ENCODE results near the gene SSMEM1.

The SSMEM1 gene

DNA sequence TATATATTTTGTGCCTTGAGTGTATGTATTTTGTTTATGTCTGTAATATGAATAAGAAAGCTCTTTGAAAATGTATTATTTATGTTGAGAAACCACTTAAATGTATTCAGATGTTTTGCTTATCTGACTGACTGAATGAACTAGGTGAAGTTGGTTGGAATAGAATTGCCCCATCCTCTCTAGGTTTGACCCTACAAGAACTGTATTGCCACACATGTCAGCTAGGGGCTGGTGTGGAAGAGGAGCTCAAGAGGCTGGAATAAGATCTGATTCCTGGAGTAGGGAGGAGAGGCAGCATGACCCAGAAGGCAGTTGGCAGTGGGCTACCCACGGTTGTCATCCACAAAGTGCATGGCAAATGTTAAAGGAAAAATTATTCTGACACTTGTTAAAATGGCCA is 9.1 kb downstream of the SSMEM1 start:
- Histone ChIP-seq H4K8ac (ENCODE audit: low read length) (no peak overlapping the region), H2AFZ (ENCODE audit: low read depth, low read length) (no peak overlapping the region), H2BK12ac (ENCODE audit: low read length in 2 of 2) (no peak overlapping the region), H2BK5ac (ENCODE audit: low read depth, low read length, poor library complexity, severe bottlenecking) (no peak overlapping the region), H3K23ac (ENCODE audit: low read length in 2 of 2) (no peak overlapping the region), H2AK5ac (ENCODE audit: low read length, severe bottlenecking) (no peak overlapping the region), H3K79me1 (replicated peaks; ENCODE audit: low read length, poor library complexity, severe bottlenecking) (no peaks in the 10 kb centered on the region), H3K4ac (ENCODE audit: low read depth in 1 of 2, low read length in 2 of 2) (no peak overlapping the region), H3K27me3 (ENCODE audit: control insufficient read depth in 1 of 2, insufficient read depth in 1 of 2, low read length in 2 of 2) (peaks cover 0 to 5% of the 10 kb centered on the region in 2 experiments), H3K4me2 (ENCODE audit: low read length, poor library complexity, severe bottlenecking) (no peak overlapping the region), H3K36me3 (ENCODE audit: control insufficient read depth in 1 of 2, insufficient read depth in 2 of 2, low read depth in 1 of 2, low read length in 2 of 2) (no peaks in the 10 kb centered on the region), H4K91ac (ENCODE audit: low read length) (no peak overlapping the region), H3K9ac (ENCODE audit: low read length) (no peak overlapping the region), H3K14ac (ENCODE audit: low read length in 2 of 2) (no peak overlapping the region), H2BK15ac (ENCODE audit: low read depth, poor library complexity, severe bottlenecking) (no peak overlapping the region), H3K27ac (ENCODE audit: low read length, poor library complexity, severe bottlenecking) (no peak overlapping the region), H2BK120ac (ENCODE audit: low read depth, low read length) (no peak overlapping the region), H3K4me3 (ENCODE audit: insufficient read depth in 1 of 2, low read depth in 1 of 2, low read length in 2 of 2) (no peak overlapping the region), H3K4me1 (ENCODE audit: control insufficient read depth, insufficient read depth, low read depth, low read length) (no peaks in the 10 kb centered on the region), H3K18ac (ENCODE audit: low read depth in 1 of 2, low read length in 2 of 2) (no peak overlapping the region), H3K9me3 (ENCODE audit: control insufficient read depth, low read length) (no peaks in the 10 kb centered on the region)
- WGBS = 45% methylated on average over 1 of the region's 1 CpG
- no peak for DNase-seq

DNA sequence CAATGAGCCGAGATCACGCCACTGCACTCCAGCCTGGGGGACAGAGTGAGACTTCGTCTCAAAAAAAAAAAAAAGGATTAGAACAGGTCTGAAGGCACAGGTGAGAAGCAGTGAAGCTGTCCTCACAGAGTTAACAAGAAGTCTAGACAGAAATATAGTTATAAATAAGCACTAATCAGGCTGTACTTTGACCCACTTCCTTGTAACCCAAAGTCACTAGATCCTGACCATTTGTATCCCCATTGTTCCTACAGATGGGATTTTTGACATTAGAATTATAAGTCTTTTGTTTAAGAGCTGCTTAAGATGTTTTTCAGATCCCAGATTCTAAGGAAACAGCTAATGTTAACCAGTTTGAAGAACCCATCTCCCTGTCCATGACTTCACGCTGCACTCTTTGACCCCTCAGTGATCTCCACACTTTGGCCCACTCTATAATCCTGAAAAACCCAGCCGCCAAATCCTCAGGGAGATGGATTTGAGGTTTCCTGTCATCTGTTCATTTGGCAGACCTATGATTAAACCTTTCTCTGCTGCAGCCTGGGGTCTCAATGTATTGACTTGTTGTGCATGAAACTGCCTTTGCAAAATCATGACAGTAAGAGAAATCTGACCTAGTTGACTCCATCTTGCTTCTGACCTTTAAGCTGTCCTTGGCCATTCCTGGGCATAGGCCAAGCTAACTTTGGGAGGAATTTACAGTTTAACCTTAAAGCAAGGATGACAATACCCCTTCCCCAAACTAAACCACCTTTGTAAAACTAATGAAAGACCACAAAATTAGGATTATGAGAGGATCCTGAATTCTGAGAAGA is 11.4 kb downstream of the SSMEM1 start:
- no peak overlapping the region for H2BK12ac ChIP-seq (ENCODE audit: low read length in 2 of 2)
- no peak overlapping the region for H3K4ac ChIP-seq (ENCODE audit: low read depth in 1 of 2, low read length in 2 of 2)
- no peak overlapping the region for H2BK120ac ChIP-seq (ENCODE audit: low read depth, low read length)
- H3K4me1 ChIP-seq (ENCODE audit: control insufficient read depth, insufficient read depth, low read depth, low read length) = no peaks in the 10 kb centered on the region
- no peak overlapping the region for H4K91ac ChIP-seq (ENCODE audit: low read length)
- H3K79me1 ChIP-seq (replicated peaks; ENCODE audit: low read length, poor library complexity, severe bottlenecking) = no peaks in the 10 kb centered on the region
- H2BK5ac ChIP-seq (ENCODE audit: low read depth, low read length, poor library complexity, severe bottlenecking) = no peak overlapping the region
- H3K9me3 ChIP-seq (ENCODE audit: control insufficient read depth, low read length) = no peaks in the 10 kb centered on the region
- no peaks in the 10 kb centered on the region for H3K36me3 ChIP-seq (ENCODE audit: control insufficient read depth in 1 of 2, insufficient read depth in 2 of 2, low read depth in 1 of 2, low read length in 2 of 2)
- no peak overlapping the region for H3K18ac ChIP-seq (ENCODE audit: low read depth in 1 of 2, low read length in 2 of 2)
- no peak for DNase-seq
- H3K27me3 ChIP-seq (ENCODE audit: control insufficient read depth in 1 of 2, insufficient read depth in 1 of 2, low read length in 2 of 2) = peaks cover 0 to 5% of the 10 kb centered on the region in 2 experiments
- H2AK5ac ChIP-seq (ENCODE audit: low read length, severe bottlenecking) = no peak overlapping the region
- no peak overlapping the region for H3K4me3 ChIP-seq (ENCODE audit: insufficient read depth in 1 of 2, low read depth in 1 of 2, low read length in 2 of 2)
- no peak overlapping the region for H4K8ac ChIP-seq (ENCODE audit: low read length)
- H3K4me2 ChIP-seq (ENCODE audit: low read length, poor library complexity, severe bottlenecking) = no peak overlapping the region
- no peak overlapping the region for H2BK15ac ChIP-seq (ENCODE audit: low read depth, poor library complexity, severe bottlenecking)
- H3K27ac ChIP-seq (ENCODE audit: low read length, poor library complexity, severe bottlenecking) = no peak overlapping the region
- H3K23ac ChIP-seq (ENCODE audit: low read length in 2 of 2) = no peak overlapping the region
- H3K14ac ChIP-seq (ENCODE audit: low read length in 2 of 2) = no peak overlapping the region
- no peak overlapping the region for H2AFZ ChIP-seq (ENCODE audit: low read depth, low read length)
- H3K9ac ChIP-seq (ENCODE audit: low read length) = no peak overlapping the region
- 98% methylated on average over 5 of the region's 5 CpGs for WGBS

DNA sequence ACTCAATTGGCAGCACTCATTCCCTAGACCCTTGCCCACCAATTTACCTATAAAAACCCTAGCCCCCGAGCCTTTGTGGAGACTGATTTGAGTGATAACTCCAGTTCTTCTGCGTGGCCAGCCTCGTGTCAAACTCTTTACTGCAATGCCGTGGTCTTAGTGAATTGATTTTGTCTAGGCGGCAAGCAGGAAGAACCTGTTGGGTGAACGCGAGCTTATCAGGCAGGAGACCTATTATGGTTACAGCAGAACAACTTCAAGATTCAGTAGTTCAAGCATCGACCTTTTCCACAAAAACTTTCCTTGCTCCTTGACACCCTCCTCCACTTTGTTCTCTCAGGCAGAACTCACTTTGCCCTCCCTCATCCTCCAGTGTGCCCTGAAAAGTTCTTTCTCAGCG is 12.2 kb downstream of the SSMEM1 start:
- Histone ChIP-seq H4K91ac (ENCODE audit: low read length) (no peak overlapping the region), H3K4me3 (ENCODE audit: insufficient read depth in 1 of 2, low read depth in 1 of 2, low read length in 2 of 2) (no peak overlapping the region), H3K27ac (ENCODE audit: low read length, poor library complexity, severe bottlenecking) (no peak overlapping the region), H3K9me3 (ENCODE audit: control insufficient read depth, low read length) (no peaks in the 10 kb centered on the region), H2BK5ac (ENCODE audit: low read depth, low read length, poor library complexity, severe bottlenecking) (no peak overlapping the region), H3K14ac (ENCODE audit: low read length in 2 of 2) (no peak overlapping the region), H2BK120ac (ENCODE audit: low read depth, low read length) (no peak overlapping the region), H3K79me1 (replicated peaks; ENCODE audit: low read length, poor library complexity, severe bottlenecking) (no peaks in the 10 kb centered on the region), H4K8ac (ENCODE audit: low read length) (no peak overlapping the region), H3K4ac (ENCODE audit: low read depth in 1 of 2, low read length in 2 of 2) (no peak overlapping the region), H3K9ac (ENCODE audit: low read length) (no peak overlapping the region), H2AFZ (ENCODE audit: low read depth, low read length) (no peak overlapping the region), H2AK5ac (ENCODE audit: low read length, severe bottlenecking) (no peak overlapping the region), H3K23ac (ENCODE audit: low read length in 2 of 2) (no peak overlapping the region), H3K4me2 (ENCODE audit: low read length, poor library complexity, severe bottlenecking) (no peak overlapping the region), H2BK15ac (ENCODE audit: low read depth, poor library complexity, severe bottlenecking) (no peak overlapping the region), H3K18ac (ENCODE audit: low read depth in 1 of 2, low read length in 2 of 2) (no peak overlapping the region), H3K27me3 (ENCODE audit: control insufficient read depth in 1 of 2, insufficient read depth in 1 of 2, low read length in 2 of 2) (peaks cover 0 to 5% of the 10 kb centered on the region in 2 experiments), H2BK12ac (ENCODE audit: low read length in 2 of 2) (no peak overlapping the region), H3K36me3 (ENCODE audit: control insufficient read depth in 1 of 2, insufficient read depth in 2 of 2, low read depth in 1 of 2, low read length in 2 of 2) (no peaks in the 10 kb centered on the region), H3K4me1 (ENCODE audit: control insufficient read depth, insufficient read depth, low read depth, low read length) (no peaks in the 10 kb centered on the region)
- 82% methylated on average over 9 of the region's 9 CpGs for WGBS
- no peak for DNase-seq

- no peak for DNase-seq
- no peak overlapping the region for H2AK5ac ChIP-seq (ENCODE audit: low read length, severe bottlenecking)
- no peak overlapping the region for H3K4me2 ChIP-seq (ENCODE audit: low read length, poor library complexity, severe bottlenecking)
- no peak overlapping the region for H3K14ac ChIP-seq (ENCODE audit: low read length in 2 of 2)
- H2BK12ac ChIP-seq (ENCODE audit: low read length in 2 of 2) = no peak overlapping the region
- no peak overlapping the region for H3K18ac ChIP-seq (ENCODE audit: low read depth in 1 of 2, low read length in 2 of 2)
- WGBS = 88% methylated on average over 4 of the region's 4 CpGs
- H3K4me1 ChIP-seq (ENCODE audit: control insufficient read depth, insufficient read depth, low read depth, low read length) = no peaks in the 10 kb centered on the region
- no peak overlapping the region for H4K91ac ChIP-seq (ENCODE audit: low read length)
- H2BK15ac ChIP-seq (ENCODE audit: low read depth, poor library complexity, severe bottlenecking) = no peak overlapping the region
- H3K4me3 ChIP-seq (ENCODE audit: insufficient read depth in 1 of 2, low read depth in 1 of 2, low read length in 2 of 2) = no peak overlapping the region
- no peaks in the 10 kb centered on the region for H3K79me1 ChIP-seq (replicated peaks; ENCODE audit: low read length, poor library complexity, severe bottlenecking)
- no peaks in the 10 kb centered on the region for H3K9me3 ChIP-seq (ENCODE audit: control insufficient read depth, low read length)
- H2BK120ac ChIP-seq (ENCODE audit: low read depth, low read length) = no peak overlapping the region
- no peak overlapping the region for H3K27ac ChIP-seq (ENCODE audit: low read length, poor library complexity, severe bottlenecking)
- no peaks in the 10 kb centered on the region for H3K27me3 ChIP-seq (ENCODE audit: control insufficient read depth in 1 of 2, insufficient read depth in 1 of 2, low read length in 2 of 2)
- H4K8ac ChIP-seq (ENCODE audit: low read length) = no peak overlapping the region
- no peak overlapping the region for H3K4ac ChIP-seq (ENCODE audit: low read depth in 1 of 2, low read length in 2 of 2)
- no peaks in the 10 kb centered on the region for H3K36me3 ChIP-seq (ENCODE audit: control insufficient read depth in 1 of 2, insufficient read depth in 2 of 2, low read depth in 1 of 2, low read length in 2 of 2)
- H2BK5ac ChIP-seq (ENCODE audit: low read depth, low read length, poor library complexity, severe bottlenecking) = no peak overlapping the region
- no peak overlapping the region for H3K23ac ChIP-seq (ENCODE audit: low read length in 2 of 2)
- H2AFZ ChIP-seq (ENCODE audit: low read depth, low read length) = no peak overlapping the region
- H3K9ac ChIP-seq (ENCODE audit: low read length) = no peak overlapping the region
Measured at GRCh38 chr7:130221746-130222145, 14.1 kb downstream of the SSMEM1 start.
